HCT116 (cell line): ENCODE measurements around the gene CRK. TPM values are rescaled to one million over a fixed set of nuclear protein-coding genes. Genes with fewer than 3 reads are reported as not detected.

Experiments used
- ATAC-seq: fragments of 200-7000 bp; cut with Tn5 transposase; 2 replicates; pipeline ENCODE4 v1.9.1; 2020; ENCODE audit warnings: mild to moderate bottlenecking, moderate library complexity
- BruUV-seq: library from RNA; stranded (reverse); fragments of 400-500 nt; replicated peaks from 2 replicates; lab custom pipeline; 2021; lab: Mats Ljungman, UMichigan
- CTCF ChIA-PET: fragments of 300-600 bp; sonication (Branson Sonifier 250); formaldehyde crosslinking; loops from one replicate; lab custom pipeline; 2021; ENCODE audit warnings: antibody characterized with exemption; lab: Charles Lee
- POLR2A ChIA-PET: fragments of 300-600, 350-600 bp; sonication (Branson Sonifier 250); formaldehyde crosslinking; loops from one replicate; lab custom pipeline; 2021; ENCODE audit warnings: antibody characterized with exemption; lab: Charles Lee
- RAD21 ChIA-PET, 2 experiments: fragments of 300-600 bp; sonication (Branson Sonifier 250); formaldehyde crosslinking; loops; one replicate each; lab custom pipeline; 2023; ENCODE audit warnings: low total read pairs in 2 of 2; ENCODE audit not compliant: uncharacterized antibody in 2 of 2, unreplicated experiment in 2 of 2, low non-redundant PET in 1 of 2; lab: Charles Lee
- DNase-seq: peaks from one replicate; pipeline ENCODE4 v3.0.0-alpha.2; 2010; ENCODE audit warnings: low read depth, low spot score
- H2AFZ ChIP-seq: fragments of 200-600 bp; shearing (Covaris generic), sonication (generic); 2 replicates; pipeline ENCODE4 v1.6.1; 2017; ENCODE audit warnings: low read depth, mixed run types, mixed read lengths, antibody characterized with exemption, low read length; ENCODE audit not compliant: poor library complexity, severe bottlenecking
- H3K27ac ChIP-seq: 2 replicates; pipeline ENCODE4 v1.5.1; 2012; ENCODE audit warnings: low read depth, low read length
- H3K27me3 ChIP-seq: fragments of 200-600 bp; sonication (generic); 2 replicates; pipeline ENCODE4 v1.6.1; 2016; ENCODE audit warnings: mixed run types, low read length, mixed read lengths; ENCODE audit not compliant: insufficient read depth
- H3K36me3 ChIP-seq, 2 experiments: fragments of 200-500 bp in 1 of 2; fragments of 200-600 bp in 1 of 2; sonication (Bioruptor generic) in 1 of 2; sonication (generic) in 1 of 2; 2 replicates each; pipeline versions ENCODE4 v1.5.1 to v1.6.1; 2014 to 2016; ENCODE audit warnings: low read length in 2 of 2, inconsistent platforms in 1 of 2, mixed read lengths in 1 of 2, mixed run types in 1 of 2; ENCODE audit not compliant: insufficient read depth in 2 of 2, control insufficient read depth in 1 of 2
- H3K4me1 ChIP-seq, 2 experiments: fragments of 200-600 bp in 1 of 2; sonication (generic) in 1 of 2; 2 replicates each; pipeline versions ENCODE4 v1.5.1 to v1.6.1; 2012 to 2017; ENCODE audit warnings: low read length in 2 of 2, inconsistent platforms in 1 of 2, mild to moderate bottlenecking in 1 of 2, mixed read lengths in 1 of 2, mixed run types in 1 of 2, moderate library complexity in 1 of 2; ENCODE audit not compliant: insufficient read depth in 2 of 2, control insufficient read depth in 1 of 2
- H3K4me2 ChIP-seq: fragments of 200-600 bp; sonication (generic); 2 replicates; pipeline ENCODE4 v1.6.1; 2017; ENCODE audit warnings: mixed run types, low read length, mixed read lengths
- H3K4me3 ChIP-seq, 2 experiments: fragments of 200-600 bp in 1 of 2; sonication (generic) in 1 of 2; replicated peaks in 1 of 2; 2 replicates each; pipeline ENCODE4 v1.5.1; 2011 to 2016; ENCODE audit warnings: low read length in 2 of 2, control low read depth in 1 of 2, low read depth in 1 of 2, mild to moderate bottlenecking in 1 of 2, mixed read lengths in 1 of 2, mixed run types in 1 of 2
- H3K79me2 ChIP-seq: fragments of 200-600 bp; sonication (generic); 2 replicates; pipeline ENCODE4 v1.6.1; 2017; ENCODE audit warnings: mild to moderate bottlenecking, mixed run types, low read length, moderate library complexity, mixed read lengths; ENCODE audit not compliant: insufficient read depth
- H3K9ac ChIP-seq: fragments of 200-600 bp; sonication (generic); 2 replicates; pipeline ENCODE4 v1.6.1; 2016; ENCODE audit warnings: low read length, mixed read lengths
- H3K9me2 ChIP-seq: fragments of 200-600 bp; sonication (generic), shearing (Covaris generic); 2 replicates; pipeline ENCODE4 v1.6.1; 2017; ENCODE audit warnings: mixed run types, mild to moderate bottlenecking, moderate library complexity; ENCODE audit not compliant: insufficient read depth
- H3K9me3 ChIP-seq, 2 experiments: fragments of 200-500 bp in 1 of 2; fragments of 200-600 bp in 1 of 2; sonication (Bioruptor generic) in 1 of 2; sonication (generic) in 1 of 2; 2 replicates each; pipeline ENCODE4 v1.6.1; 2014 to 2017; ENCODE audit warnings: low read length in 2 of 2, mixed read lengths in 2 of 2, inconsistent platforms in 1 of 2, low read depth in 1 of 2, mild to moderate bottlenecking in 1 of 2, mixed run types in 1 of 2, moderate library complexity in 1 of 2; ENCODE audit not compliant: control insufficient read depth in 1 of 2, insufficient read depth in 1 of 2
- H4K20me1 ChIP-seq: fragments of 200-600 bp; sonication (generic), shearing (Covaris generic); 2 replicates; pipeline ENCODE4 v1.6.1; 2017; ENCODE audit warnings: mixed run types, mild to moderate bottlenecking, moderate library complexity; ENCODE audit not compliant: insufficient read depth
- ATF3 ChIP-seq: IDR thresholded peaks from 2 replicates; pipeline ENCODE4 v1.6.1; 2012
- CBX3 ChIP-seq: IDR thresholded peaks from 2 replicates; pipeline ENCODE4 v1.6.1; 2012; ENCODE audit warnings: low read depth
- CEBPB ChIP-seq: IDR thresholded peaks from 2 replicates; pipeline ENCODE4 v1.6.1; 2012; ENCODE audit warnings: low read depth
- CTCF ChIP-seq, 3 experiments: fragments of 200-600 bp in 1 of 3; sonication (generic) in 1 of 3; IDR thresholded peaks in 2 of 3; conservative IDR thresholded peaks in 1 of 3; 2 replicates each; pipeline ENCODE4 v1.5.1; 2012 to 2017; ENCODE audit warnings: low read depth in 2 of 3, low read length in 2 of 3, antibody characterized with exemption in 1 of 3, borderline replicate concordance in 1 of 3, control low read depth in 1 of 3, mild to moderate bottlenecking in 1 of 3, mixed read lengths in 1 of 3, mixed run types in 1 of 3, moderate library complexity in 1 of 3; ENCODE audit not compliant: insufficient read depth in 1 of 3
- EGR1 ChIP-seq: IDR thresholded peaks from 2 replicates; pipeline ENCODE4 v1.6.1; 2012; ENCODE audit warnings: low read depth
- ELF1 ChIP-seq: IDR thresholded peaks from 2 replicates; pipeline ENCODE4 v1.6.1; 2012; ENCODE audit warnings: low read depth, borderline replicate concordance
- FOSL1 ChIP-seq: IDR thresholded peaks from 2 replicates; pipeline ENCODE4 v1.6.1; 2012; ENCODE audit warnings: low read depth
- POLR2A ChIP-seq: IDR thresholded peaks from 2 replicates; pipeline ENCODE4 v1.7.0; 2011; ENCODE audit warnings: borderline replicate concordance; ENCODE audit not compliant: insufficient read depth, insufficient read length; ENCODE audit errors: extremely low read depth
- POLR2AphosphoS5 ChIP-seq: IDR thresholded peaks from 2 replicates; pipeline ENCODE4 v1.6.1; 2011; ENCODE audit warnings: mild to moderate bottlenecking, low read depth, low read length, moderate library complexity
- RAD21 ChIP-seq: IDR thresholded peaks from 2 replicates; pipeline ENCODE4 v1.6.1; 2012; ENCODE audit warnings: low read depth, mild to moderate bottlenecking
- REST ChIP-seq: IDR thresholded peaks from 2 replicates; pipeline ENCODE4 v1.6.1; 2012; ENCODE audit warnings: low read depth
- SP1 ChIP-seq: IDR thresholded peaks from 2 replicates; pipeline ENCODE4 v1.6.1; 2012; ENCODE audit warnings: low read depth
- SRF ChIP-seq: IDR thresholded peaks from 2 replicates; pipeline ENCODE4 v1.6.1; 2012; ENCODE audit warnings: low read depth
- TCF7L2 ChIP-seq: IDR thresholded peaks from 2 replicates; pipeline ENCODE4 v1.7.0; 2011; ENCODE audit warnings: borderline replicate concordance, inconsistent platforms; ENCODE audit not compliant: insufficient read depth, insufficient read length; ENCODE audit errors: extremely low read depth
- YY1 ChIP-seq: IDR thresholded peaks from 2 replicates; pipeline ENCODE4 v1.6.1; 2011; ENCODE audit warnings: low read length, low read depth, moderate library complexity, mild to moderate bottlenecking; ENCODE audit not compliant: insufficient replicate concordance; ENCODE audit errors: extremely low read depth
- ZBTB33 ChIP-seq: IDR thresholded peaks from 2 replicates; pipeline ENCODE4 v1.6.1; 2011; ENCODE audit warnings: mild to moderate bottlenecking, low read length, moderate library complexity; ENCODE audit not compliant: insufficient replicate concordance; ENCODE audit errors: extremely low read depth
- ZFX ChIP-seq: fragments of 450-650 bp; IDR thresholded peaks from 2 replicates; pipeline ENCODE4 v1.6.1; 2017
- ZNF274 ChIP-seq: fragments of 200-500 bp; sonication (Bioruptor generic); IDR thresholded peaks from 2 replicates; pipeline ENCODE4 v1.6.1; 2014; ENCODE audit warnings: mild to moderate bottlenecking, low read depth, low read length, inconsistent platforms
- intact Hi-C: fragments of 100-400 bp; cut with micrococcal nuclease; formaldehyde crosslinking; loops from 2 replicates; pipeline ENCODE4 v1.10.0; 2022
- total RNA-seq: library from RNA; stranded (reverse); gene quantifications from one replicate; pipeline ENCODE4 v1.2.1, GENCODE V29; 2021; ENCODE audit not compliant: unreplicated experiment

Gene CRK
- total RNA-seq, 1 experiment from 2014 or later = 55.5 TPM

GRCh38 chr17:1414001-1414574 lies 41.9 kb downstream of the CRK start (continued):
- no peak for TF ChIP-seq ATF3
- no peak for TF ChIP-seq ZNF274
- no peak for TF ChIP-seq SP1

GRCh38 chr17:1413281-1413791 lies 42.7 kb downstream of the CRK start:
- H3K9ac ChIP-seq = no peak overlapping the region
- TF ChIP-seq POLR2A (no peak), CTCF (IDR thresholded peaks at IDR 0.05 in 2 of 3, conservative IDR thresholded peaks at IDR 0.05 in 1 of 3; ENCODE audit: borderline replicate concordance in 1 of 3, insufficient read depth in 1 of 3, low read depth in 2 of 3, low read length in 2 of 3) (no peak), EGR1 (no peak), FOSL1 (no peak), ZFX (no peak), POLR2AphosphoS5 (no peak), SRF (no peak), YY1 (no peak), CBX3 (no peak), ZBTB33 (no peak), REST (no peak), SP1 (no peak), RAD21 (no peak), ELF1 (no peak), CEBPB (no peak), TCF7L2 (no peak)
- H3K4me2 ChIP-seq = no peak overlapping the region
- H4K20me1 ChIP-seq = no peaks in the 10 kb centered on the region
- RAD21 ChIA-PET = no interaction called here
- no TSS peak for BruUV-seq
- ATAC-seq (peak; percentile 20; the same call in 1 of the 2 replicates), DNase-seq (no peak)
- H3K27me3 ChIP-seq = no peaks in the 10 kb centered on the region
- H3K79me2 ChIP-seq = no peaks in the 10 kb centered on the region
- H3K27ac ChIP-seq = no peak overlapping the region
- no peaks in the 10 kb centered on the region for H3K9me3 ChIP-seq
- no peak overlapping the region for H3K4me3 ChIP-seq
- intact Hi-C loops = no loop called here
- H2AFZ ChIP-seq = no peak overlapping the region
- CTCF ChIA-PET = interaction anchor here (0.6 kb wide), 1 partner anchor 1062 kb away, joined by 3 read pairs; no protein-coding TSS in a partner anchor
- POLR2A ChIA-PET = interaction anchor here (0.8 kb wide), 1 partner anchor 35 kb away, joined by 3 read pairs; no protein-coding TSS in a partner anchor
- H3K9me2 ChIP-seq = no peaks in the 10 kb centered on the region
- peaks cover 0 to 5% of the 10 kb centered on the region in 2 experiments; a peak in 2 of 4 replicates for H3K4me1 ChIP-seq
- no peaks in the 10 kb centered on the region for H3K36me3 ChIP-seq
